HFFc6 (cell line): ENCODE data around the gene MTRF1L. TPM values are rescaled to one million over a fixed set of nuclear protein-coding genes. Genes with fewer than 3 reads are reported as not detected.

ENCODE experiments used
- DNase-seq: peaks from one replicate; pipeline ENCODE4 v3.0.0-alpha.2; 2018
- H3K27ac Mint-ChIP-seq: 2 replicates; pipeline ENCODE4 v1.8.0; 2020; ENCODE audit warnings: mild to moderate bottlenecking, mixed read lengths
- H3K27me3 Mint-ChIP-seq: 2 replicates; pipeline ENCODE4 v1.8.0; 2021; ENCODE audit warnings: mild to moderate bottlenecking, moderate library complexity, mixed read lengths; ENCODE audit not compliant: insufficient read depth
- H3K36me3 Mint-ChIP-seq: 2 replicates; pipeline ENCODE4 v1.8.0; 2021; ENCODE audit warnings: low read depth, mixed read lengths
- H3K4me1 Mint-ChIP-seq: 2 replicates; pipeline ENCODE4 v1.8.0; 2020; ENCODE audit warnings: low read depth, mixed read lengths
- H3K4me3 Mint-ChIP-seq: 2 replicates; pipeline ENCODE4 v1.8.0; 2020; ENCODE audit warnings: mild to moderate bottlenecking, moderate library complexity, mixed read lengths
- H3K9me3 Mint-ChIP-seq: 2 replicates; pipeline ENCODE4 v1.8.0; 2020; ENCODE audit warnings: mild to moderate bottlenecking, mixed read lengths
- total RNA-seq, 6 experiments: library from RNA; stranded (reverse); fragmentation: NEBNext Ultra II Directional; extraction: Animal tissue kit (Norgen Biotek cat#: 25700); gene quantifications; 2 replicates in 1 of 6; 3 replicates in 5 of 6; pipeline ENCODE4 v1.2.3, GENCODE V29; 2021
- TF ChIP-seq, protein P1 (sequence below): fragments of 200-600 bp; sonication (generic); IDR thresholded peaks from 2 replicates; pipeline ENCODE4 v1.5.0; 2021; ENCODE audit warnings: antibody characterized with exemption, mild to moderate bottlenecking

MTRF1L gene
- total RNA-seq, 6 experiments from 2014 or later, result 25.1 to 33.4 (median 28.0) TPM

DNA sequence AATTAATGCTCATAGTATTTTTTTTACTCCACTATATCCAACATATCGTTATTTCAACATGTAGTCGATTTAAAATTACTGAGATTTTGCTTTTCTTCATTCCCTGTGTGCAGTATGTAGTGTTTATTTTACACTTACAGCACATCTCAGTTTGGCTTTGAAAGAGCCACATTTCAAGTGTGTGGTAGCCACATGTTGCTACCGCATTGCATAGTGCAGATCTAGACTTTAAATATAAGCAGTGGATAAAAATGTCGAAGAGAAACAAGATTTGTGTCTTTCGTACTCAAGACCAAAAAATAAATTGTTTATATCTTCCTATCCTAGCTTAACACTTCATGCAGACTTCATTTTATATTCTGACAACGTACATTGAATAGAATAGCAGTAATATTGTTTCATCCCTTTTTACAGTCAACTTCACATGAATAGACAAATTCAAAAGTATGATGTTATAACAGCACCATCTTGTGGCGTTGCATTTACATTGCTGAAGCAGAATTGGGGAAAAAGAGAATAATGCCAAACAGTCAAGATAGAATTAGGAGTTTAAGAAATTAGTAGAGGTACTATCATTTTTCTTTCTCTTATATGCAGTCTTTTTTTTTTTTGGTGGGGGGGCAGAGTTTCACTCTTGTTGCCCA lies 49.5 kb downstream of the MTRF1L start:
- H3K27ac Mint-ChIP-seq, result no peak overlapping the region
- no peaks in the 10 kb centered on the region for H3K36me3 Mint-ChIP-seq
- peak overlapping the region; percentile 50 for H3K4me3 Mint-ChIP-seq
- DNase-seq, result peak; percentile 61
- peaks cover 4% of the 10 kb centered on the region; the same call in 1 of the 2 replicates for H3K27me3 Mint-ChIP-seq
- peaks cover 54% of the 10 kb centered on the region for H3K4me1 Mint-ChIP-seq
- H3K9me3 Mint-ChIP-seq, result no peaks in the 10 kb centered on the region
- TF ChIP-seq, protein P1, sequence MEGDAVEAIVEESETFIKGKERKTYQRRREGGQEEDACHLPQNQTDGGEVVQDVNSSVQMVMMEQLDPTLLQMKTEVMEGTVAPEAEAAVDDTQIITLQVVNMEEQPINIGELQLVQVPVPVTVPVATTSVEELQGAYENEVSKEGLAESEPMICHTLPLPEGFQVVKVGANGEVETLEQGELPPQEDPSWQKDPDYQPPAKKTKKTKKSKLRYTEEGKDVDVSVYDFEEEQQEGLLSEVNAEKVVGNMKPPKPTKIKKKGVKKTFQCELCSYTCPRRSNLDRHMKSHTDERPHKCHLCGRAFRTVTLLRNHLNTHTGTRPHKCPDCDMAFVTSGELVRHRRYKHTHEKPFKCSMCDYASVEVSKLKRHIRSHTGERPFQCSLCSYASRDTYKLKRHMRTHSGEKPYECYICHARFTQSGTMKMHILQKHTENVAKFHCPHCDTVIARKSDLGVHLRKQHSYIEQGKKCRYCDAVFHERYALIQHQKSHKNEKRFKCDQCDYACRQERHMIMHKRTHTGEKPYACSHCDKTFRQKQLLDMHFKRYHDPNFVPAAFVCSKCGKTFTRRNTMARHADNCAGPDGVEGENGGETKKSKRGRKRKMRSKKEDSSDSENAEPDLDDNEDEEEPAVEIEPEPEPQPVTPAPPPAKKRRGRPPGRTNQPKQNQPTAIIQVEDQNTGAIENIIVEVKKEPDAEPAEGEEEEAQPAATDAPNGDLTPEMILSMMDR, result peak; percentile 86

DNA sequence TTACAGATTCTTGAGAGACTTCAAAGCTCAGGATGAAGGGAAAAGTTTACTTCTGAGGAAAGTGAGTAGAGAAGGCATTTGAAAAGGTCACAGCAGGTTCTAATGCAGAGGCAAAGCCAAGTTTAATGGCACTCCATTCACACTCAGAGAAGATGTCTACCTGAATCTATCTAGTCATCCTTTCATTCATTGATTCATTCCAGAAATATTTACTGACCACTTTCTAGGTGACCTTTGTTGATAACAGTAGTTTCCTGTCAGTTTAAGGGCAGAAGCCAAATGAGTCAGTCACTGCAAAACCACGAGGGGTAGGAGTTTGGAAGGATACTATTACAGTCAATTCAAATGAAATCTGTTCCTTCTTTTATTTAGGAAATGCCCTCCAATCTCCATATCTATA lies 50.5 kb downstream of the MTRF1L start:
- TF ChIP-seq, protein P1, result no peak
- peak overlapping the region; percentile 32 for H3K4me3 Mint-ChIP-seq
- DNase-seq, result peak; percentile 49
- no peaks in the 10 kb centered on the region for H3K36me3 Mint-ChIP-seq
- H3K9me3 Mint-ChIP-seq, result no peaks in the 10 kb centered on the region
- peaks cover 56% of the 10 kb centered on the region for H3K4me1 Mint-ChIP-seq
- H3K27ac Mint-ChIP-seq, result no peak overlapping the region
- peaks cover 4% of the 10 kb centered on the region; the same call in 1 of the 2 replicates for H3K27me3 Mint-ChIP-seq

DNA sequence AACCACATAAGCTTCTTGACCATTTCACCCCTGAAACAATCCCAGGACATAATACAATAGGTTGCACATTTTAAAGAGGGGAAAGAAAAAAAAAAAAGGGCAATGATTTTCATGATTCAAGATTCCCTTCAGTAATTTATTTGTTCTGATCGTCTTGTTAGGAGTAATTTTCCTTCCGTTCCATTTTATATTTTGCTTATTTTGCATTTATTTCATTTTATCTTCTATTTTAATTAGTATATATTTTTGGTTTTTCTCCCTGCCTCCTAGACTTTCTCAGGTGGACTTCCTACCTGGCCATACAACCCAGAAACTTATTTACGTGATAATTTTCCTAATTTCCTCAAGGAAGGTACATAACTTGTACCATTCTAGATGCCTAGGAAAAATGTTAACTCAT lies 52.3 kb downstream of the MTRF1L start:
- Mint-ChIP-seq H3K27ac (no peak overlapping the region), H3K4me3 (no peak overlapping the region), H3K4me1 (peaks cover 57% of the 10 kb centered on the region), H3K27me3 (peaks cover 4% of the 10 kb centered on the region; the same call in 1 of the 2 replicates), H3K36me3 (no peaks in the 10 kb centered on the region), H3K9me3 (no peaks in the 10 kb centered on the region)
- no peak for DNase-seq
- TF ChIP-seq, protein P1, result no peak

DNA sequence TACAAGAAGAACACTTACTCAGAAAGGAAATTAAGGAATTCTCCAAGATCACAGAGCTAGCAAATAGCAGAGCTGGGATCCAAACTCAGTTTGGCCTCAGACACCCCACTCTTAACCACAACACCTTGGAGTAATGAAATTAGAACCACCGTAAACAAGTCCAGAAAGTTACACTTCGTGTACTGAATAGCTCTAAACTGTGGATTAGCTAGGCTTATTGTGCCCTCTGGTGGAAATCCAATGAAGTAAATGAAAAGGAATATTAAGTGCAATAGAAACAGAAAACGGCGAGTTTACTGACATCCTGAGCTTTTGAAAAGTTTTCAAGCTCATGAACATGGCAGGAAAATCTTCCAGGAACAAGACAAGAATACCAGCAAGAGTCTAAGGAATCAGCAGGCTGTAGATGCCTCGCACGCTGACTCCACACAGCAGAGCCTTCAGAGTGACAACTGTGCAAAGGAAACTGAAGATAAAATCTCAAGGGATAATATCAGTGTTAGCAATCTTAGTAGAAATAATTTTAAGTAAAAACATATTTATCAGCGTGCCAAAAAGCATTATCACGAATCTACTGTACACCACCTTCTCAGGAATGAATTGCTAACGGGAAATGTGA lies 54.2 kb downstream of the MTRF1L start:
- Mint-ChIP-seq H3K4me3 (peak overlapping the region; percentile 80), H3K27ac (peak overlapping the region; percentile 22; the same call in 1 of the 2 replicates)

DNA sequence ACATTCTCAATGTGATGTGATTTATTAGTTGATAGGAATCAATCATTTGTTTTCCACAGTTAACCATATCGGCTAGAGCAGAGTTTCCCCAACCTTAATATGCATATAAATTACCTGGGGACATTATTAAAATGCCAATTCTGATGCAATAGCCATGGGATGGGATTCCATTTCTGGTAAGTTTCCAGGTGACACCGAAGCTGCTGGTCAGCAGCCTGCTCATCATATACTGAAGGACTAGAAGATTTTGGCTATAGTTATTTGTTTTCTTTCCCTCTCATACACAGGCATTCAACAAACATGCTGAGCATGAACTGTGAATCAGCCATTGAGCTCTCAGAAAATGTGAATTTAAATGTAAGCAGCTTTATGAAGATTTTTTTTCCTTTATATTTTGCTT lies 55.5 kb downstream of the MTRF1L start:
- Mint-ChIP-seq H3K4me3 (no peak overlapping the region), H3K27ac (no peak overlapping the region), H3K27me3 (peaks cover 5% of the 10 kb centered on the region; the same call in 1 of the 2 replicates), H3K4me1 (peaks cover 46% of the 10 kb centered on the region), H3K36me3 (no peaks in the 10 kb centered on the region), H3K9me3 (no peaks in the 10 kb centered on the region)
- no peak for DNase-seq
- TF ChIP-seq, protein P1, result no peak

More for the DNA sequence above, 54.2 kb downstream of the MTRF1L start:
- H3K4me1 Mint-ChIP-seq, result peaks cover 55% of the 10 kb centered on the region
- no peaks in the 10 kb centered on the region for H3K9me3 Mint-ChIP-seq
- TF ChIP-seq, protein P1, result peak; percentile 87
- DNase-seq, result peak; percentile 39
- no peaks in the 10 kb centered on the region for H3K36me3 Mint-ChIP-seq
- H3K27me3 Mint-ChIP-seq, result peaks cover 5% of the 10 kb centered on the region; the same call in 1 of the 2 replicates
